SK-N-SH (cell line): ENCODE data around the gene KDM4C. TPM values are rescaled to one million over a fixed set of nuclear protein-coding genes. Genes with fewer than 3 reads are reported as not detected.

Experiments
- CTCF ChIA-PET: fragments of 300-600, 350-600 bp; formaldehyde crosslinking; extraction: SDS; loops from one replicate; lab custom pipeline; 2021; lab: Yijun Ruan, JAX
- POLR2A ChIA-PET: fragments of 350-600 bp; sonication (Branson Sonifier 250); formaldehyde crosslinking; extraction: SDS; loops from one replicate; lab custom pipeline; 2020; ENCODE audit warnings: antibody characterized with exemption, inconsistent platforms; lab: Yijun Ruan, JAX
- DNase-seq: peaks from one replicate; pipeline ENCODE4 v3.0.0; 2012
- H2AFZ ChIP-seq: fragments of 200-600 bp; sonication (generic); 2 replicates; pipeline ENCODE4 v1.8.1; 2016; ENCODE audit warnings: antibody characterized with exemption, mild to moderate bottlenecking, low read depth
- H3F3A ChIP-seq: fragments of 200-600 bp; sonication (generic); replicated peaks from 2 replicates; pipeline ENCODE3; 2016; ENCODE audit warnings: antibody characterized with exemption, mild to moderate bottlenecking; ENCODE audit not compliant: insufficient read depth
- H3K27ac ChIP-seq, 2 experiments: fragments of 200-500 bp in 1 of 2; fragments of 200-600 bp in 1 of 2; sonication (Bioruptor generic) in 1 of 2; sonication (generic), shearing (Covaris generic) in 1 of 2; 2 replicates each; pipeline versions ENCODE4 v1.5.1 to v1.6.1; 2014 to 2016; ENCODE audit warnings: low read depth in 2 of 2, inconsistent platforms in 1 of 2, low read length in 1 of 2, mild to moderate bottlenecking in 1 of 2, mixed read lengths in 1 of 2
- H3K27me3 ChIP-seq: fragments of 200-600 bp; sonication (generic), shearing (Covaris generic); 2 replicates; pipeline ENCODE4 v1.6.1; 2016; ENCODE audit warnings: mixed run types; ENCODE audit not compliant: insufficient read depth
- H3K36me3 ChIP-seq, 2 experiments: fragments of 200-500 bp in 1 of 2; fragments of 200-600 bp in 1 of 2; sonication (Bioruptor generic) in 1 of 2; sonication (generic) in 1 of 2; replicated peaks in 1 of 2; 2 replicates each; pipeline versions ENCODE3 to v1.5.1; 2014 to 2016; ENCODE audit warnings: low read length in 1 of 2, mild to moderate bottlenecking in 1 of 2; ENCODE audit not compliant: insufficient read depth in 2 of 2, control insufficient read depth in 1 of 2
- H3K4me1 ChIP-seq, 2 experiments: fragments of 200-500 bp in 1 of 2; fragments of 200-600 bp in 1 of 2; sonication (Bioruptor generic) in 1 of 2; sonication (generic), shearing (Covaris generic) in 1 of 2; 2 replicates each; pipeline versions ENCODE4 v1.5.1 to v1.6.1; 2014 to 2016; ENCODE audit warnings: low read depth in 1 of 2, low read length in 1 of 2, mixed run types in 1 of 2; ENCODE audit not compliant: insufficient read depth in 2 of 2, control insufficient read depth in 1 of 2
- H3K4me2 ChIP-seq: fragments of 200-600 bp; sonication (generic), shearing (Covaris generic); 2 replicates; pipeline ENCODE4 v1.6.1; 2017; ENCODE audit warnings: mixed run types
- H3K4me3 ChIP-seq, 2 experiments: fragments of 200-500 bp in 1 of 2; fragments of 200-600 bp in 1 of 2; sonication (Bioruptor generic) in 1 of 2; sonication (generic), shearing (Covaris generic) in 1 of 2; 2 replicates each; pipeline versions ENCODE4 v1.5.1 to v1.8.1; 2014 to 2016; ENCODE audit warnings: low read depth in 2 of 2, inconsistent platforms in 1 of 2, low read length in 1 of 2, mild to moderate bottlenecking in 1 of 2, mixed read lengths in 1 of 2, moderate library complexity in 1 of 2
- H3K79me2 ChIP-seq: fragments of 200-600 bp; sonication (generic); 2 replicates; pipeline ENCODE4 v1.8.1; 2017; ENCODE audit warnings: mild to moderate bottlenecking; ENCODE audit not compliant: insufficient read depth
- H3K9ac ChIP-seq: fragments of 200-600 bp; sonication (generic); 2 replicates; pipeline ENCODE4 v1.6.1; 2017; ENCODE audit warnings: mixed run types
- H3K9me2 ChIP-seq: fragments of 200-600 bp; sonication (generic); 2 replicates; pipeline ENCODE4 v1.6.1; 2017; ENCODE audit warnings: mixed run types
- H3K9me3 ChIP-seq: fragments of 200-600 bp; sonication (generic); 2 replicates; pipeline ENCODE4 v1.6.1; 2017; ENCODE audit warnings: mixed run types, mild to moderate bottlenecking, moderate library complexity
- H4K20me1 ChIP-seq: fragments of 200-600 bp; sonication (generic); 2 replicates; pipeline ENCODE4 v1.6.1; 2017; ENCODE audit warnings: mild to moderate bottlenecking, mixed run types; ENCODE audit not compliant: insufficient read depth
- CHD2 ChIP-seq: fragments of 150-350 bp; IDR thresholded peaks from 2 replicates; pipeline ENCODE4 v1.6.1; 2018; ENCODE audit warnings: low read length; ENCODE audit not compliant: partially characterized antibody
- ELF1 ChIP-seq: IDR thresholded peaks from 2 replicates; pipeline ENCODE4 v1.4.0; 2012
- EP300 ChIP-seq, 2 experiments: IDR thresholded peaks; 2 replicates each; pipeline versions ENCODE4 v1.4.0 to v1.6.1; 2012; ENCODE audit warnings: borderline replicate concordance in 1 of 2, low read depth in 1 of 2, low read length in 1 of 2
- EZH2phosphoT487 ChIP-seq: fragments of 200-600 bp; sonication (generic); IDR thresholded peaks from 2 replicates; pipeline ENCODE4 v1.6.1; 2017; ENCODE audit warnings: low read depth, mixed run types, mild to moderate bottlenecking, antibody characterized with exemption, moderate library complexity, borderline replicate concordance
- FOXJ3 ChIP-seq: sonication (generic); formaldehyde crosslinking; IDR thresholded peaks from 2 replicates; pipeline ENCODE4 v1.5.1; 2020; ENCODE audit warnings: mild to moderate bottlenecking, missing genetic modification reagents
- JUND ChIP-seq: IDR thresholded peaks from 2 replicates; pipeline ENCODE4 v1.4.0; 2012
- MEF2A ChIP-seq: IDR thresholded peaks from 2 replicates; pipeline ENCODE4 v1.4.0; 2012; ENCODE audit warnings: low read depth, borderline replicate concordance
- MXI1 ChIP-seq: IDR thresholded peaks from 2 replicates; pipeline ENCODE4 v1.6.1; 2012; ENCODE audit warnings: mild to moderate bottlenecking, low read depth, low read length, improper control_type of control experiment
- NFIC ChIP-seq: IDR thresholded peaks from 2 replicates; pipeline ENCODE4 v1.4.0; 2012; ENCODE audit warnings: borderline replicate concordance
- POLR2AphosphoS5 ChIP-seq: IDR thresholded peaks from 2 replicates; pipeline ENCODE4 v1.6.1; 2012; ENCODE audit warnings: low read depth, low read length
- RFX5 ChIP-seq: IDR thresholded peaks from 2 replicates; pipeline ENCODE4 v1.6.1; 2012; ENCODE audit warnings: mild to moderate bottlenecking, improper control_type of control experiment, low read length
- RXRA ChIP-seq: IDR thresholded peaks from 2 replicates; pipeline ENCODE4 v1.4.0; 2012; ENCODE audit warnings: low read depth, mild to moderate bottlenecking, borderline replicate concordance
- SMC3 ChIP-seq: IDR thresholded peaks from 2 replicates; pipeline ENCODE4 v1.6.1; 2012; ENCODE audit warnings: low read depth, low read length, improper control_type of control experiment
- TCF12 ChIP-seq: IDR thresholded peaks from 2 replicates; pipeline ENCODE4 v1.4.0; 2012
- WGBS: methylation state at CpG from one replicate; pipeline ENCODE4 v1.1.6; 2017; ENCODE audit warnings: low lambda C conversion rate; 5-methylcytosine and 5-hydroxymethylcytosine counted together
- polyA plus RNA-seq, 3 experiments: library from polyadenylated mRNA; depleted of rRNA; stranded (reverse); fragments of >200 nt; gene quantifications; 2 replicates each; pipeline ENCODE4 v1.2.3, GENCODE V29; 2012
- TF ChIP-seq, protein P1 (sequence below): fragments of 150-350 bp; IDR thresholded peaks from 2 replicates; pipeline ENCODE4 v1.6.1; 2016; ENCODE audit warnings: mild to moderate bottlenecking, low read depth, low read length
- TF ChIP-seq, protein P2 (sequence below): IDR thresholded peaks from 2 replicates; pipeline ENCODE4 v1.4.0; 2012; ENCODE audit warnings: low read depth
- TF ChIP-seq, protein P3 (sequence below): fragments of 200-600 bp; sonication (generic); IDR thresholded peaks from 2 replicates; pipeline ENCODE4 v1.6.1; 2017; ENCODE audit warnings: antibody characterized with exemption, mild to moderate bottlenecking, moderate library complexity

Gene KDM4C
- polyA plus RNA-seq, 1 of the 3 experiments (the other 2 are of a cell fraction): 9.4 TPM

DNA sequence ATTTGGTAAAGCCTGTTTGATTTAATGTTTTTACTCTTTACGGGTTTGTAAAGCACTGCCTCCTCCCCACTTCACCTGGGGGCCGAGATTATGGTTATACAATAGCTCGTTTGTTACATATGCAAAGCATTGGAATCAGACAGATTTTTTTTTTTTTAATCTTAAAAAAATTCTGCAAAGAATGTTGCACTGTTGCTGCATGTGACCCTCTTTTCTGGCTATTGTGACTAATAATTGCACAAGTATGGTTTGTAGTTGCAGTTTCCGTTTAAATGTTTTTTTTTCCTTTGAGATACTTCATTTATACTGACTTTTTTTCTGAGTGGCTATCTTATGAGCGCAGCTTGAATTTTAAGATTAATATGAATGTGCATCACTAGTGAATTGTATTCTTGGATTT lies 165.3 kb downstream of the KDM4C start:
- 62% methylated on average over 5 of the region's 5 CpGs for WGBS
- CTCF ChIA-PET: interaction anchor here (0.7 kb wide), 1 partner anchor 21 kb away, joined by 3 read pairs; no protein-coding TSS in a partner anchor
- Histone ChIP-seq H2AFZ (no peak overlapping the region), H3K9me2 (no peaks in the 10 kb centered on the region), H3K27ac (peak overlapping the region in 1 of 2 experiments; percentile 67; a peak in 2 of 4 replicates), H3K36me3 (no peaks in the 10 kb centered on the region), H3K4me2 (no peak overlapping the region), H3K79me2 (no peaks in the 10 kb centered on the region), H3K9me3 (no peaks in the 10 kb centered on the region), H3F3A (no peaks in the 10 kb centered on the region), H3K9ac (no peak overlapping the region), H4K20me1 (no peaks in the 10 kb centered on the region), H3K4me1 (peaks cover 0 to 30% of the 10 kb centered on the region in 2 experiments; a peak in 2 of 4 replicates), H3K4me3 (no peak overlapping the region), H3K27me3 (no peaks in the 10 kb centered on the region)
- TF ChIP-seq RFX5 (no peak), POLR2AphosphoS5 (no peak), SMC3 (no peak), NFIC (no peak), FOXJ3 (no peak), ELF1 (no peak), CHD2 (no peak), MEF2A (no peak)
- TF ChIP-seq, protein P1, sequence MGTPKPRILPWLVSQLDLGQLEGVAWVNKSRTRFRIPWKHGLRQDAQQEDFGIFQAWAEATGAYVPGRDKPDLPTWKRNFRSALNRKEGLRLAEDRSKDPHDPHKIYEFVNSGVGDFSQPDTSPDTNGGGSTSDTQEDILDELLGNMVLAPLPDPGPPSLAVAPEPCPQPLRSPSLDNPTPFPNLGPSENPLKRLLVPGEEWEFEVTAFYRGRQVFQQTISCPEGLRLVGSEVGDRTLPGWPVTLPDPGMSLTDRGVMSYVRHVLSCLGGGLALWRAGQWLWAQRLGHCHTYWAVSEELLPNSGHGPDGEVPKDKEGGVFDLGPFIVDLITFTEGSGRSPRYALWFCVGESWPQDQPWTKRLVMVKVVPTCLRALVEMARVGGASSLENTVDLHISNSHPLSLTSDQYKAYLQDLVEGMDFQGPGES: no peak
- TF ChIP-seq, protein P2, sequence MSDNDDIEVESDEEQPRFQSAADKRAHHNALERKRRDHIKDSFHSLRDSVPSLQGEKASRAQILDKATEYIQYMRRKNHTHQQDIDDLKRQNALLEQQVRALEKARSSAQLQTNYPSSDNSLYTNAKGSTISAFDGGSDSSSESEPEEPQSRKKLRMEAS: no peak
- TF ChIP-seq, protein P3, sequence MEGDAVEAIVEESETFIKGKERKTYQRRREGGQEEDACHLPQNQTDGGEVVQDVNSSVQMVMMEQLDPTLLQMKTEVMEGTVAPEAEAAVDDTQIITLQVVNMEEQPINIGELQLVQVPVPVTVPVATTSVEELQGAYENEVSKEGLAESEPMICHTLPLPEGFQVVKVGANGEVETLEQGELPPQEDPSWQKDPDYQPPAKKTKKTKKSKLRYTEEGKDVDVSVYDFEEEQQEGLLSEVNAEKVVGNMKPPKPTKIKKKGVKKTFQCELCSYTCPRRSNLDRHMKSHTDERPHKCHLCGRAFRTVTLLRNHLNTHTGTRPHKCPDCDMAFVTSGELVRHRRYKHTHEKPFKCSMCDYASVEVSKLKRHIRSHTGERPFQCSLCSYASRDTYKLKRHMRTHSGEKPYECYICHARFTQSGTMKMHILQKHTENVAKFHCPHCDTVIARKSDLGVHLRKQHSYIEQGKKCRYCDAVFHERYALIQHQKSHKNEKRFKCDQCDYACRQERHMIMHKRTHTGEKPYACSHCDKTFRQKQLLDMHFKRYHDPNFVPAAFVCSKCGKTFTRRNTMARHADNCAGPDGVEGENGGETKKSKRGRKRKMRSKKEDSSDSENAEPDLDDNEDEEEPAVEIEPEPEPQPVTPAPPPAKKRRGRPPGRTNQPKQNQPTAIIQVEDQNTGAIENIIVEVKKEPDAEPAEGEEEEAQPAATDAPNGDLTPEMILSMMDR: no peak
- POLR2A ChIA-PET: no interaction called here
- DNase-seq: no peak

DNA sequence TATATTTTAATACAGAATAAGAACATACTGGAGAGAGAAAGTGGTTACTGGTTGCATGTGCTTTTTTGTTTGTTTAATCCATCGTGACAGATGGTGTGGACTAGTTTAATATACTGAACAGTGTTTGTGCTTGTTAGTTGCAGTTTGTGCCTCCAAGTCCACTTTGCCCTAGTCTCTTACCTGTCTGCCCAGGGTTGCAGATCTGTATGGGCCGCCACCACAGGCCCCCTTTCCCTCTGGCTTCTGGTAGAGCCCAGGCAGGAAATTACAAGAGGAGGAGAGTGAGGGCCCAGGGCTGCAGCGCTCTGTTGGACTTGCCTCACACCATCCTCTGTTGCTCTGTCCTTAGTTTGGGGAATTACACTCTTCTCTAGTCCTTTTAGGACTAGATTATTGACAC lies 166.4 kb downstream of the KDM4C start:
- Histone ChIP-seq H3K27me3 (no peaks in the 10 kb centered on the region), H3K4me1 (peaks cover 0 to 30% of the 10 kb centered on the region in 2 experiments; a peak in 2 of 4 replicates), H3K4me3 (no peak overlapping the region), H3K4me2 (no peak overlapping the region), H3K9ac (no peak overlapping the region), H3F3A (no peaks in the 10 kb centered on the region), H3K27ac (peak overlapping the region in 1 of 2 experiments; percentile 90; a peak in 2 of 4 replicates), H2AFZ (no peak overlapping the region), H3K9me2 (no peaks in the 10 kb centered on the region), H3K79me2 (no peaks in the 10 kb centered on the region), H4K20me1 (no peaks in the 10 kb centered on the region), H3K36me3 (no peaks in the 10 kb centered on the region), H3K9me3 (no peaks in the 10 kb centered on the region)
- no peak for DNase-seq
- 97% methylated on average over 3 of the region's 3 CpGs for WGBS
- CTCF ChIA-PET: interaction anchor here (0.5 to 1.2 kb wide), 3 partner anchors 13 to 793 kb away, joined by 3 read pairs; no protein-coding TSS in a partner anchor
- POLR2A ChIA-PET: no interaction called here
- TF ChIP-seq EP300 (IDR thresholded peaks at IDR 0.05; ENCODE audit: borderline replicate concordance in 1 of 2, low read depth in 1 of 2, low read length in 1 of 2): no peak
- no peak for TF ChIP-seq TCF12
- TF ChIP-seq EZH2phosphoT487: no peak
- no peak for TF ChIP-seq RXRA
- TF ChIP-seq, protein P3: no peak
- no peak for TF ChIP-seq FOXJ3
- no peak for TF ChIP-seq MXI1
- TF ChIP-seq SMC3: no peak
- TF ChIP-seq, protein P1: no peak
- no peak for TF ChIP-seq JUND
